HG02763 (cell line): ENCODE data around the gene SF3A1.
"Not testable (repeated sequence)": the region's sequence is repeated elsewhere in the genome, so short reads cannot be mapped to it uniquely, and the experiment has no call there.

Experiments
- ATAC-seq: cut with Tn5 transposase; IDR thresholded peaks from one replicate; pipeline ENCODE4 v1.9.1; 2021; ENCODE audit warnings: mild to moderate bottlenecking, moderate library complexity; ENCODE audit not compliant: unreplicated experiment

The SF3A1 gene

GRCh38 chr22:30356449-30357235 is at the start of gene SF3A1, which contains the start of gene CCDC157:
Gene SF3A1, minus strand, starts transcription at chr22:30356894. Its CDS starts 102 bp downstream, at chr22:30356792.
Gene CCDC157, plus strand, starts transcription at chr22:30357007. Its CDS starts 8,994 bp downstream, at chr22:30366001.
- peak; percentile 92 for ATAC-seq

GRCh38 chr22:30406400-30406799 is 49.7 kb upstream of the SF3A1 start:
- ATAC-seq = no peak

- ATAC-seq = no peak
These were observed 49.0 kb upstream of the SF3A1 start for GRCh38 chr22:30405731-30406130.

GRCh38 chr22:30404307-30404706 is 47.6 kb upstream of the SF3A1 start:
- no peak for ATAC-seq

GRCh38 chr22:30402766-30403104 is 46.0 kb upstream of the SF3A1 start:
- ATAC-seq = not testable (repeated sequence)

GRCh38 chr22:30402028-30402765 is 45.5 kb upstream of the SF3A1 start:
- no peak for ATAC-seq

- not testable (repeated sequence) for ATAC-seq
These were observed 44.3 kb upstream of the SF3A1 start for GRCh38 chr22:30401024-30401423.

GRCh38 chr22:30400159-30400558 is 43.5 kb upstream of the SF3A1 start:
- ATAC-seq = no peak

- no peak for ATAC-seq
These were observed 43.0 kb upstream of the SF3A1 start for GRCh38 chr22:30399718-30400117.

GRCh38 chr22:30398685-30399680 is 42.3 kb upstream of the SF3A1 start:
- ATAC-seq = no peak

- ATAC-seq = no peak
These were observed 41.3 kb upstream of the SF3A1 start for GRCh38 chr22:30397656-30398635.

GRCh38 chr22:30396871-30397655 is 40.4 kb upstream of the SF3A1 start, which contains the start of gene SEC14L2:
Gene SEC14L2, plus strand, starts transcription at chr22:30397018. Its CDS starts 99 bp downstream, at chr22:30397117.
- no peak for ATAC-seq

- ATAC-seq = no peak
These were observed 37.2 kb upstream of the SF3A1 start for GRCh38 chr22:30393885-30394284.

- ATAC-seq = no peak
These were observed 36.6 kb upstream of the SF3A1 start for GRCh38 chr22:30393322-30393680.

GRCh38 chr22:30392661-30393321 is 36.1 kb upstream of the SF3A1 start:
- ATAC-seq = no peak

- no peak for ATAC-seq
These were observed 34.4 kb upstream of the SF3A1 start for GRCh38 chr22:30390974-30391691.

GRCh38 chr22:30386960-30387827 is 30.5 kb upstream of the SF3A1 start, which contains the start of gene RNF215:
Gene RNF215, minus strand, starts transcription at chr22:30387411. Its CDS starts 98 bp downstream, at chr22:30387313.
- ATAC-seq = peak; percentile 69
